Activated CD8-positive, alpha-beta memory T cell treated with anti-CD3 and anti-CD28 coated beads for 1 hour (primary cell): ENCODE data around the gene MAP1LC3B.
"Not testable (repeated sequence)": the region's sequence is repeated elsewhere in the genome, so short reads cannot be mapped to it uniquely, and the experiment has no call there.

Experiments used
- DNase-seq, 2 donors: peaks; one replicate each; pipeline ENCODE4 v3.0.0-alpha.2; 2020; ENCODE audit warnings: low read depth in 1 of 2; ENCODE audit errors: extremely low read depth in 1 of 2

Gene MAP1LC3B

GRCh38 chr16:87380403-87380802 is 11.7 kb upstream of the MAP1LC3B start:
- no peak for DNase-seq

GRCh38 chr16:87380881-87381280 is 11.3 kb upstream of the MAP1LC3B start:
- DNase-seq: no peak

GRCh38 chr16:87382023-87382785 is 9.9 kb upstream of the MAP1LC3B start:
- no peak for DNase-seq

- peak; percentile 68 to 89 for DNase-seq
These were observed 8.5 kb upstream of the MAP1LC3B start, which contains the start of gene FBXO31 for GRCh38 chr16:87383505-87384161. FBXO31 (minus strand) TSS chr16:87383776; CDS start chr16:87383744, 32 bp downstream.

- DNase-seq: no peak
These were observed 7.8 kb upstream of the MAP1LC3B start for GRCh38 chr16:87384162-87384874.

- DNase-seq: not testable (repeated sequence)
These were observed 7.3 kb upstream of the MAP1LC3B start for GRCh38 chr16:87384875-87385167.

- DNase-seq: peak; percentile 65 to 67
These were observed 4.0 kb upstream of the MAP1LC3B start for GRCh38 chr16:87387942-87388817.

GRCh38 chr16:87388818-87389134 is 3.4 kb upstream of the MAP1LC3B start:
- no peak for DNase-seq

- no peak for DNase-seq
These were observed 2.9 kb upstream of the MAP1LC3B start for GRCh38 chr16:87389245-87389644.

- not testable (repeated sequence) for DNase-seq
These were observed 2.2 kb upstream of the MAP1LC3B start for GRCh38 chr16:87389914-87390313.

GRCh38 chr16:87390641-87391323 is 1.4 kb upstream of the MAP1LC3B start:
- DNase-seq: no peak

- DNase-seq: no peak
These were observed 699 bp upstream of the MAP1LC3B start for GRCh38 chr16:87391324-87391949.

- no peak for DNase-seq
These were observed 914 bp downstream of the MAP1LC3B start for GRCh38 chr16:87392821-87393679.

- no peak for DNase-seq
These were observed 1.5 kb downstream of the MAP1LC3B start for GRCh38 chr16:87393680-87394055.

- DNase-seq: no peak
These were observed 3.2 kb downstream of the MAP1LC3B start for GRCh38 chr16:87395181-87395842.

GRCh38 chr16:87404764-87405625 is 12.9 kb downstream of the MAP1LC3B start:
- no peak for DNase-seq

GRCh38 chr16:87406495-87407088 is 14.5 kb downstream of the MAP1LC3B start:
- DNase-seq: no peak
